ENCODE data around the gene SHKBP1. TPM values are rescaled to one million over a fixed set of nuclear protein-coding genes. Genes with fewer than 3 reads are reported as not detected.
"Not testable (repeated sequence)": the region's sequence is repeated elsewhere in the genome, so short reads cannot be mapped to it uniquely, and the experiment has no call there.

The SHKBP1 gene
- polyA plus RNA-seq, 4 donors, result 32.8 to 61.1 (median 43.8) TPM

DNA sequence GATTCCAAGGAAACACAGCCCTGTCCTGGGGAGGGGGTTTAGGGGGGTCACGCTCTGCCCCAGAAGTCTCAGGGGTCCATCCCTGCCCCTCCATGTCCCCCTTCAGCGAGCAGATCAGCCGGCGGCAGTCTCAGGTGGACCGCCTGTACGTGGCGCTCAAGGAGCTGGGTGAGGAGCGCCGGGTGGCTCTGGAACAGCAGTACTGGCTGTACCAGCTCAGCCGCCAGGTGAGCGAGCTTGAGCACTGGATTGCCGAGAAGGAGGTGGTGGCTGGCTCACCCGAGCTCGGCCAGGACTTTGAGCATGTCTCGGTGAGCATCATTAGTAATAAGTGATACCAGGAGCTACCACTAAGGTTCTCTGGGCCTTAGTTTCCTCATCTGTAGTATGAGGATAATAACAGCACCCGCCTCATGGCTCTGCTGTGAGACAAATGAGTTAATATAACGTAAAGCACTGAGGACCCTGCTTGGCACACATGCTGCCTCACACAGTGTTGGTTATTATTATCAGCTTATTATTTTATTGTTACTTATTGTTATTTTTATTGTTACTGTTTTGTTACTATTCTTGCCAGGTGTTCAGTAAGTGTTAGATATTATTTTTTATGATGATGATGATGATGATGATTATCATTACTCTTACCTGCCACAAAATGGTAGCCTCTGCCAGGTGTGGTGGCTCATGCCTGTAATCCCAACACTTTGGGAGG, 20.5 kb upstream of the SHKBP1 start:
- DNase-seq (ENCODE audit: low read depth in 4 of 4, low spot score in 2 of 4), result no peak

DNA sequence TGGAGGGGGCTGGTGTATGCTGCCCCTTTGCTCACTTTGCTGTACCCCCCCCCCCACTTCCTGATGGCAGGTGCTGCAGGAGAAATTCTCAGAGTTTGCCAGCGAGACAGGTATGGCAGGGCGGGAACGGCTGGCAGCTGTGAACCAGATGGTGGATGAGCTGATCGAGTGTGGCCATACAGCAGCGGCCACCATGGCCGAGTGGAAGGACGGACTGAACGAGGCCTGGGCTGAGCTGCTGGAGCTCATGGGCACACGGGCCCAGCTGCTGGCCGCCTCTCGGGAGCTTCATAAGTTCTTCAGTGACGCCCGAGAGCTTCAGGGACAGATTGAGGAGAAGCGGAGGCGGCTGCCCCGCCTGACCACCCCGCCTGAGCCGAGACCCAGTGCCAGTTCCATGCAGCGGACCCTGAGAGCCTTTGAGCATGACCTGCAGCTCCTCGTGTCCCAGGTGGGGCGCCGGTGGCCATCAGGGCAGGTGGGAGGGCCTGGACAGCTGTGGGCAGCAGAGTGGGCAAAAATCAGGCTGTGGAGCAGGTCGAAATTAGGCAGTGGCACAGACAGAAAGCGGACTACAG, 19.6 kb upstream of the SHKBP1 start:
- no peak for DNase-seq (ENCODE audit: low read depth in 4 of 4, low spot score in 2 of 4)

GRCh38 chr19:40559394-40559793, 17.3 kb upstream of the SHKBP1 start:
- no peak for DNase-seq (ENCODE audit: low read depth in 4 of 4, low spot score in 2 of 4)

DNA sequence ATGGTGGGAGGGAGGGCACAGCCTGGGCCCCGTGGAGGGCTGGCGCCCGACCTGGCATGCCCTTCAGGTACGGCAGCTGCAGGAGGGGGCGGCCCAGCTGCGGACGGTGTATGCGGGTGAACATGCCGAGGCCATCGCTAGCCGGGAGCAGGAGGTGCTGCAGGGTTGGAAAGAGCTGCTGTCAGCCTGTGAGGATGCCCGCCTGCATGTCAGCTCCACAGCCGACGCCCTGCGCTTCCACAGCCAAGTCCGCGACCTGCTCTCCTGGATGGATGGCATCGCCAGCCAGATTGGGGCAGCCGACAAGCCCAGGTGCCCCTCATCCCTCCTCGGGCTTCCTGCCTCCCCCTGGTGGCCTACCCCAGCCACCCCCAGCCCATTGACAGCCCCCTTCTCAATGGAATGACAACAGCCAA, 16.6 kb upstream of the SHKBP1 start:
- DNase-seq (ENCODE audit: low read depth in 4 of 4, low spot score in 2 of 4), result no peak

- DNase-seq (ENCODE audit: low read depth in 4 of 4, low spot score in 2 of 4), result no peak
These were observed 14.7 kb upstream of the SHKBP1 start for GRCh38 chr19:40561947-40562346.

- not testable (repeated sequence) for DNase-seq (ENCODE audit: low read depth in 4 of 4, low spot score in 2 of 4)
These were observed 12.1 kb upstream of the SHKBP1 start for GRCh38 chr19:40564535-40564934.

DNA sequence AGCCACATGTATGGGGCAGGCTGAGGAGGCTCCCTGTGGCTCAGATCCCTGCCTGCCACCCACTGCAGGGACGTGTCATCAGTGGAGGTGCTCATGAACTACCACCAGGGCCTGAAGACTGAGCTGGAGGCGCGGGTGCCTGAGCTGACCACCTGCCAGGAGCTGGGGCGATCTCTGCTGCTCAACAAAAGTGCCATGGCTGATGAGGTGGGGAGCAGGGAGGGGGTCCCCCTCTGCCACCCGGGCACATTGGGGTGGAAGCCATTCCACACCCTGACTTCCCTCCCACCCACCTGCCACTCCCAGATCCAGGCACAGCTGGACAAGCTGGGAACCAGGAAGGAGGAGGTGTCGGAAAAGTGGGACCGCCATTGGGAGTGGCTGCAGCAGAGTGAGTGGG, 11.3 kb upstream of the SHKBP1 start:
- DNase-seq (ENCODE audit: low read depth in 4 of 4, low spot score in 2 of 4), result no peak

DNA sequence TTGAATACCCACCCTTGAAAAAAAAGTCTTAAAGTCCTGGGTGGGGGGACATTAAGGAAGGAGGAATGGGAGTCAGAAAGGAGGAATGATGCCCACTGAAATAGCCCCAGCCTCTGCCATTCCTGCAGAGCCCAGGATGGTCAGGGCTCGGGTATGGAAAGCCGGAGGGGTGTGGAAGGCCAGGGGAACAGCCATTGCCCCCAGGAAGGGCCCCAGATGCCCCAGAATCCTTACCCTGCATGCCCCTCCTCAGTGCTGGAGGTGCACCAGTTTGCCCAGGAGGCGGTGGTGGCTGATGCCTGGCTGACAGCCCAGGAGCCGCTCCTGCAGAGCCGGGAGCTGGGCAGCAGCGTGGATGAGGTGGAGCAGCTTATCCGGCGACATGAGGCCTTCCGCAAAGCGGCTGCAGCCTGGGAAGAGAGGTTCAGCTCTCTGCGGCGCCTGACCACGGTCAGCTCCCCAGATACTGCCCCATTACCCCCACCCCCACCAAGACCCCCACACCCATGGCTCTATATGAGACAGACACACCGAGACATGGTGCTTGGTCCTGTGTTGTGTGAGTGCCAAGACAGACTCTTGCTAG, 10.7 kb upstream of the SHKBP1 start:
- DNase-seq (ENCODE audit: low read depth in 4 of 4, low spot score in 2 of 4), result no peak

GRCh38 chr19:40567040-40567749, 9.5 kb upstream of the SHKBP1 start:
- no peak for DNase-seq (ENCODE audit: low read depth in 4 of 4, low spot score in 2 of 4)

DNA sequence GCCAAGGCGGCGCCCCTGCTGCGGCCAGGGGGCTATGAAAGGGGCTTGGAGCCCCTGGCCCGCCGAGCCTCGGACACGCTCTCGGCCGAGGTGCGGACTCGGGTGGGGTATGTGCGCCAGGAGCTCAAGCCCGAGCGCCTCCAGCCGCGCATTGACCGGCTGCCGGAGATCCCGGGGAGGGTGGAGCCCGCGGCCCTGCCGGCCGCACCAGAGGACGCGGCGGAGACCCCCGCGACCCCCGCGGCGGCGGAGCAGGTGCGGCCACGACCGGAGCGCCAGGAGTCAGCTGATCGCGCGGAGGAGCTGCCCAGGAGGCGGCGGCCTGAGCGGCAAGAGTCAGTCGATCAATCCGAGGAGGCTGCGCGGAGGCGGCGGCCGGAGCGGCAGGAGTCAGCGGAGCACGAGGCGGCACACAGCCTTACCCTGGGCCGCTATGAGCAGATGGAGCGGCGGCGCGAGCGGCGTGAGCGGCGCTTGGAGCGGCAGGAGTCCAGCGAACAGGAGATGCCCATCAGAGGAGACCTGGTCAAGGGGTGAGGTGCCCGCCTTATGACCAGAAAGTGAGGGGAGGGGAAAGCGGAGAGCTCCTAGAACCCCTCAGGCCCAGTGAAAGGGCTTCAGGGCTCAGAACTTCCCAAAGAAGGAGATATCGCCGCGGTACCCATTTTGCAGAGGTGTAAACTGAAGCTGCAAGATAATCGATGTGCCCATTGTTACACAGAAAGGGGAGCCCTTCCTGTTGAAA, 8.8 kb upstream of the SHKBP1 start:
- DNase-seq (ENCODE audit: low read depth in 4 of 4, low spot score in 2 of 4), result no peak

DNA sequence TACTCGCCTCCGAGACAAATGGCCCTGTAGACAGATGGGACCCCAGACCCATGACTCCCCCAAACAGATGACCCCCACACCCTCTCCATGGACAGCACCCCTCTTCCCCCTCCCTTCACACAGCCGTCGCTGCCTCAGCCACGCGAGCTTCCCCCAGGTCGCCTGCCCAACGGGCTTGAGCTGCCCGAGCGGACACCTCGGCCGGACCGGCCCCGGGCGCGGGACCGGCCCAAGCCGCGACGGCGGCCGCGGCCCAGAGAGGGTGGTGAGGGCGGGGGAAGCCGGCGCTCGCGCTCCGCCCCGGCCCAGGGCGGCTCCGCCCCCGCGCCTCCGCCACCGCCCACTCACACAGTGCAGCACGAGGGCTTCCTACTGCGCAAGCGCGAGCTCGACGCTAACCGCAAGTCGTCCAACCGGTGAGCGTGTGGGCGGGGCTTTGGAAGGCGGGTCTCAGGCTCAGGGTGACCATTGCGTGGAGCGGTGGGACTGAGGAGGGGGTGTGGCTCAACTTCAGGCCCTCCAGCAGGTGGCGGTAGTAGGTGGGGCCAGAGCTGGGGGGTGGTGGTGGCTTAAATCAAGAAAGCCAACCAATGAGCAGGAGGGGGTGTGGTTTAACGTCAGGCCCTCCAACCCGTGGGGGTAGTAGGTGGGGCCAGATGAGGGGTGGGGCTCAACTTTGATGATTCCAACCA, 6.2 kb upstream of the SHKBP1 start:
- DNase-seq (ENCODE audit: low read depth in 4 of 4, low spot score in 2 of 4), result peak; percentile 70 to 95 (median 90)

DNA sequence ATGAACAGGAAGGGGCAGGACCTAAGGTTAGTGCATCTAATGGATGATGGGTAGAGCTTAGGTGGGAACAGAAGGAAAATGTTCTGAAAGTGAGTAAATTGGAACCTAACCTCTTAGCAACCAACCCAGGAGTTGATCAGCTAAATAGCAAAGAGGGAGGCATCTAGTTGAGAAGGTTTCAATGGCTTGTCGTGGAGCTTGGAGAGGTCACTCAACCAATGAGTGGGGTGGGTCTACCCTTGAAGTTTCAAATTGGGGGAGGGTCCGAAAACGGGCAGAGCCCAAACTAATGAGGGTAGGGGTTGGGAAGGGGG, 5.7 kb upstream of the SHKBP1 start:
- DNase-seq (ENCODE audit: low read depth in 4 of 4, low spot score in 2 of 4), result no peak

DNA sequence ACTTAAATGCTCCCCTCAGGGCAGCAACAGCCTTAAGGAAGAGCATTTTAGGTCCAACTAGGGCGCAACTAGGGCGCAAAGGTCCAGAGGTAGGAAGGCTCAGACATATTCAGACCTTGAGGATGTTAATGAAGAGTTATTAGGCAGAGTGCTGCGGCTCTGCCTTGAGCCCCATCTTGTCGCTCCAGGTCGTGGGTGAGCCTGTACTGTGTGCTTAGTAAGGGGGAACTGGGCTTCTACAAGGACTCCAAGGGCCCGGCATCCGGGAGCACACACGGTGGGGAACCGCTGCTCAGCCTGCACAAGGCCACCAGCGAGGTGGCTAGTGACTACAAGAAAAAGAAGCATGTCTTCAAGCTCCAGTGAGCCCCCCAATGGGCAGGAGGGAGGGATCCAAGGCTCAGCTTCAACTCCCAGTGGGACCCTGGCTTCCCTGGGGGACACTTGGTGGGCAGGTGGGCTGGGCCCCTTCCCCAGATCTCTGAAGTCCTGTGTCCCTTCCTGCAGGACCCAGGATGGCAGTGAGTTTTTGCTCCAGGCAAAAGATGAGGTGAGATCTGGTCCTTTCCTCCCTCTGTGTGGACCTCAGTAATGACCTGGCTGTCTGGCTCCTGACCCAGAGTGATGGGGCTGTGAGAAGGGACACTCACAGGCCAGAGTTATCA, 4.7 kb upstream of the SHKBP1 start:
- DNase-seq (ENCODE audit: low read depth in 4 of 4, low spot score in 2 of 4), result no peak

GRCh38 chr19:40575326-40575725, 1.3 kb upstream of the SHKBP1 start:
- DNase-seq (ENCODE audit: low read depth in 4 of 4, low spot score in 2 of 4), result no peak

GRCh38 chr19:40576151-40576584, 505 bp upstream of the SHKBP1 start:
- DNase-seq (ENCODE audit: low read depth in 4 of 4, low spot score in 2 of 4), result no peak

- DNase-seq (ENCODE audit: low read depth in 4 of 4, low spot score in 2 of 4), result no peak
These were observed 1.8 kb downstream of the SHKBP1 start for GRCh38 chr19:40578442-40578908.

GRCh38 chr19:40580619-40581018, 3.9 kb downstream of the SHKBP1 start:
- DNase-seq (ENCODE audit: low read depth in 4 of 4, low spot score in 2 of 4), result no peak

GRCh38 chr19:40581531-40581930, 4.9 kb downstream of the SHKBP1 start:
- DNase-seq (ENCODE audit: low read depth in 4 of 4, low spot score in 2 of 4), result no peak

GRCh38 chr19:40582467-40582866, 5.8 kb downstream of the SHKBP1 start:
- DNase-seq (ENCODE audit: low read depth in 4 of 4, low spot score in 2 of 4), result no peak

- no peak for DNase-seq (ENCODE audit: low read depth in 4 of 4, low spot score in 2 of 4)
These were observed 6.6 kb downstream of the SHKBP1 start for GRCh38 chr19:40583283-40583682.

All from left renal cortex interstitium (tissue), 4 donors.